ENCODE measurements around the gene TCTN3. TPM values are rescaled to one million over a fixed set of nuclear protein-coding genes. Genes with fewer than 3 reads are reported as not detected.

Gene TCTN3
- total RNA-seq (2022; extraction: Qiagen RNA extraction; ENCODE audit: low read depth), result 39.8 to 49.4 TPM (median 47.0 TPM) in 5 replicates

GRCh38 chr10:95693668-95694534, at the start of gene TCTN3:
Gene TCTN3, minus strand, starts transcription at chr10:95693927. Its CDS starts 28 bp downstream, at chr10:95693899.

GRCh38 chr10:95656291-95657164, 37.2 kb downstream of the TCTN3 start, which contains the start of gene ALDH18A1:
Gene ALDH18A1, minus strand, starts transcription at chr10:95656711. Its CDS starts 3,334 bp downstream, at chr10:95653377.

Other genes starting within 250 kb of the TCTN3 start
- gene SORBS1, start 132.6 kb downstream of the TCTN3 start, total RNA-seq (2022; extraction: Qiagen RNA extraction; ENCODE audit: low read depth), result 0.39 to 0.80 TPM (median 0.66 TPM) in 5 replicates
- gene ALDH18A1, start 37.2 kb downstream of the TCTN3 start, total RNA-seq (2022; extraction: Qiagen RNA extraction; ENCODE audit: low read depth), result 52.7 to 58.4 TPM (median 53.9 TPM) in 5 replicates
- 0.02 to 0.05 TPM (median 0.05 TPM) in 4 of 5 replicates, not detected in the other for gene ENTPD1, start 62.2 kb upstream of the TCTN3 start, total RNA-seq (2022; extraction: Qiagen RNA extraction; ENCODE audit: low read depth)
- gene CC2D2B, start 214.0 kb upstream of the TCTN3 start, total RNA-seq (2022; extraction: Qiagen RNA extraction; ENCODE audit: low read depth), result 0.15 to 0.34 TPM (median 0.22 TPM) in 3 of 5 replicates, not detected in the others

All from A549 treated with DMSO at 1 μM for 4 hours (cell line).